Dermis microvascular lymphatic vessel endothelial cell (primary cell): ENCODE measurements around the gene RGS3. TPM values are rescaled to one million over a fixed set of nuclear protein-coding genes. Genes with fewer than 3 reads are reported as not detected.

Source experiments
- DNase-seq, 2 donors: peaks; one replicate each; pipeline versions ENCODE4 v3.0.0 to v3.0.0-alpha.2; 2010; ENCODE audit warnings: low read depth in 2 of 2
- total RNA-seq: library from RNA; depleted of rRNA; stranded (reverse); fragments of >200 nt; gene quantifications from 2 replicates; pipeline ENCODE4 v1.2.1, GENCODE V29; 2014

Gene RGS3
- total RNA-seq, 1 donor from 2014 or later: 180 TPM

GRCh38 chr9:113465599-113466140 is 2.1 kb downstream of the RGS3 start:
- no peak for DNase-seq

- DNase-seq: no peak
Observed at GRCh38 chr9:113467183-113467582, 3.7 kb downstream of the RGS3 start.

DNA sequence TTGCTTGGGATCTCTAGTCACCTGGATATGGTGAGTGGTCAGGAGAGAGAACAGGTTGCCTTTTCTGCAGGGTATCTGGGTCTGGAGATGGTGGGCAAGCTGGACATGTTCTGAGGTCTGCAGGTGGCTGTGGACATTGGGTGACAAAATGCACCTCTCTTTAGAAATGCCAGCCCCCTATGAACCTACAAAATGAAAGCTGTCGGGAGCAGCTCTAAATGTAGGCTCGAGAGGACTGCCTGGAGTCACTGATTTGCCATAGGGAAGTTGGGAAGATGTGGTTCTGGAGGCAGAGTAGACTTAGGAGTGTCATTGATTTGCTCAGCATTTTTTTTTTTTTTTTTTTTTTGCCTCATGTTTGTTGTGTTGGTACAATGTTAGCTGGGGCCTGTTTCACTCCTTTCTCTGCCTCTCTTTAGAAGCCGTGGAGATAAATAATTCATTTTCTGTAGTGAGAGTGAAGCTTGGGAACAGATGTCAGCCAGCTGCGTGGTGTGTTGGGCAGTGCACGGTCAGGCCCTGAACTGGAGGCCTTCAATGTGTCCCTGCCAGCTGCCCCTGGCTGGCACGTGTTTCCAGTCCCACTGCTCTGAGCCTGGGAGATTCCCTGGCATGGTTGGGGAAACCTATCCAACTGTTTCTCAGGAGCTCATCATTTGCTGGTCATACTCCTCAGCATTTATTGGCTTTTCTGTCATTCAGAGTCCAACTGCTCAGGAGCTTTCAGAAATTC is 5.4 kb downstream of the RGS3 start:
- no peak for DNase-seq

- DNase-seq: no peak
Observed at GRCh38 chr9:113471143-113471542, 7.6 kb downstream of the RGS3 start.

GRCh38 chr9:113471566-113471965 is 8.0 kb downstream of the RGS3 start:
- no peak for DNase-seq

DNA sequence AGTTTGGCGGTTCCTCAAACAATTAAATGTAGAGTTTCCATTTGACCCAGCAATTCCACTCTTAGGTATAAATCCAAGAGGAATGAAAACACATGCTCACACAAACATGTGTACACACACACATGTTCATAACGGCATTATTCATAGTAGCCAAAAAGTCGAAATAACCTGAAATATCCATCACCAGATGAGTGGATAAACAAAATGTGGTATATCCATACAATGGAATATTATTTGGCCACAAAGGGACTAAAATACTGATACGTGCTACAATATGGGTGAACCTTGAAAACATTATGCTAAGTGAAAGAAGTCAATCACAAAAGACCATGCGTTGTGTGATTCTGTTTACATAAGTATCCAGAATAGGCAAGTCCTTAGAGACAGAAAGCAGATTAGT is 8.7 kb downstream of the RGS3 start:
- DNase-seq: no peak

GRCh38 chr9:113474360-113475028 is 11.0 kb downstream of the RGS3 start:
- no peak for DNase-seq

DNA sequence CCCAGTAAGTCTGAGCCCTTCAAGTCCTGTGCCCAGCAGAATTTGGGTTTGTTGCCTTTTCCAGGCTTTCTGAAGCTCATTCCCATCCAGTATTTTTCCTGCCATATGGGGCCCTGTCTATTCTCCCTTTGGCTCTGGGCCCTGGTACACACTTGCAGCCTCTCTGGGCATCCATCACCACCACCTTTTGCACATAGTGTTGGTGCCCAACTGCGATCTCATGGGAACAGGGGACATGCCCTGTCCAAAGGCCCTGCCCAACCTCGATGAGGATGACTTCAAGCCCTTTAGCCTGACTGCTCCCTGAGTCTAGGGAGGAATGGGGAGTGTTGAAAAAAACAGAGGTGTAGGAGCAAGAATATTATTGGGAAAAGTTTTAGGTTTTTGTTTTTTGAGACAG is 11.5 kb downstream of the RGS3 start:
- no peak for DNase-seq

DNA sequence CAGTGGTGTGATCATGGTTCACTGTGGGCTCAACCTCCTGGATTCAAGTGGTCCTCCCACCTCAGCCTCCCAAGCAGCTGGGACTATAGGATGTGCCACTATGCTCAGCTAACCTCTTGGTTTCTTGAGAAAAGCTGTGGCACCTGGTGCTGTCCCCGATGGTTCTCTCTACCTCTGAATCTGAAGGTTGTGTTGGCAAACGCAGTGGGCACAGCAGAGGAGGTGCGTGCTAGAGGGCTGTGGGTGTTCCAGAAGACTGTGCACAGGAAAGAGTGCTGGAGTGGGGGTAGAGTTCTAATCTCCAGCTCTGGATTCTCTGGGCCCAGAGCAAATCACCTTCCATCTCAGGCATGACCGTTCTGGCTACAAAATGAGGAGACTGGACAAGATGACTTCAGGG is 12.5 kb downstream of the RGS3 start:
- DNase-seq: no peak

- DNase-seq: no peak
Observed at GRCh38 chr9:113476511-113476916, 13.0 kb downstream of the RGS3 start.

- DNase-seq: no peak
Observed at GRCh38 chr9:113477058-113477457, 13.5 kb downstream of the RGS3 start.

DNA sequence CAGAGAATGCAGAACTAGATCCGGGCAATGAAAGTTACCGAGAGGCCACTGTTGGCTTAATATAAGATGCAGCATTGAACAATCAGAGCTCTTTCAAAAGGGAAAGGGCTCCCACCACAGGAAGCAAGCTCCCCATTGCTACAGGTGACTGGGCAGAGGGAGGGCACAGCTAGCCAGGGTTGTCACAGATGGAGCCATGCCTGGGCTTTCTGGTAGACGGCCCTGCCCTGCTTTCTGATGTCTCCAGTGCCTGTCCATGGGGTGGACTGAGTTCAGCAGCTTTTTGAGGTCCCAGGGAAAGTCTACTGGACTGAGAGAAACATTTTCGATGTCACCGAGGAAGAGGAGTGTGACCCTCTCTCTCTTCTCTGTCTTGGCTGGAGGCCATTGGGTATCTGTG is 14.1 kb downstream of the RGS3 start:
- DNase-seq: no peak

DNA sequence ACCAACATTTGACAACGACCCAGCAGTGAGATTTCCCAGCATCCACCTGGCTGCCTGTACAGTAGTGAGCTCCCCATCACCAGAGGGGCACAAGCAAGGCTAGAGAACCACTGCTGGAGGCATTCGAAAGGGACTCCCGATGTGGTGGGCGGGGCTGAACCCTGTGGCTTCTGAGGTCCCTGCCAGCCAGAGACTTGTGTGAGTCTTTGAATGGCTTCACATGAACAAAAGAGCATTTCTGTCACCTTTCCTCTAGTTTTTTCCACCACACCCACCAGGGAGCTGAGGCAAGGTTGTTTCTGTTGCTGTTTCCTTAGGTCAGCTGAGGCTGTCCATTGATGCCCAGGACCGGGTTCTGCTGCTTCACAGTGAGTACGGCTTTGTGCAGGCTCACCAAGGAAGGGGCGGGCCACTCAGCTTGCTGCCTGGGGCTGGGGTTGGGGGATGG is 15.7 kb downstream of the RGS3 start:
- DNase-seq: no peak

GRCh38 chr9:113480612-113481011 is 17.1 kb downstream of the RGS3 start:
- DNase-seq: no peak

DNA sequence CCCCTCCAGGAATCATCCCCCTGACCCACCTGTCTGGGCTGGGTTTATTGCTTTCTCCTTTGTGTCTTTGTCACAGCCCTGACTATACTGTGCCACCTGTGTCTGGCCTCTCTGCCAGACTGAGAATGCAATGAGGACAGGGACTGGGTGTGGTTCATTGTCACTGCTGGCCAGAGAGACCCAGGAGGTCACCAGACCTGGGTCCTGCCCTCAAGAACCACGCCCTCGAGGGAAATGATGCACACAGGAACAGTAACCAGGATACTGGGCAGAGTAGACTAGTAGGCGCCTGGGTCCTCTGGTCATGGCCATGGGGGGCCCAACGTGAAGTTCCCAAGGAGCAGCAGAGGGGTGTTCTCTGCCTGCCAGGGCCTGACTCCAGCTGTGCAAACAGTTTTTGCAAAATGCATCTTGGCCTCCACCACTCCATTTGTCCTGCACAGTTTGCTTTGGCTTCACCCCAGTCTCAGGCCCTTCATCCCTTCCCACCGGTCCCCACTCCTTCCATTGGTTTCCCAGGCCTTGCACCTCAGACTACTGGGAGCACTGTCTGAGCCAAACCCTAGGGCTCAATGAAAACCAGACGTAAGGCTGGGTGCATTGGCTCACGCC is 17.8 kb downstream of the RGS3 start:
- no peak for DNase-seq

DNA sequence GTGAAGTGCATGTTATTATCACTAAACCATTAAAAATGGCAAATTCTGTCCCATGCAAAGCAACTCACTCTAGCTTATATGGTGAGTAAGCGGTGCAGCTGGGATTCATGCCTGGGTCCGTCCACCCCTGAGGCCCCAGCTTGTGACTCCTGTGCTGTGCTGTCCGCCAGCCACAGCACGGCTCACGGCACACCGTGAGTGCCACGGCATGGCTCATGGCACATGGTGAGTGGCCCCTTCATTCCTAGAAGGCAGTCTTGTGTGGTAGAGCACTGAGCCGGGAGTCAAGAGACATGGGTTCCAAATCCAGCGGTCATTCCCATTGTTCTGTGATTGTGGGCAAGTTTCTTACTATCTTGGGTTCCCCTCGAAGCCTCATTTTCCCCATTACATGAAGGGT is 18.8 kb downstream of the RGS3 start:
- DNase-seq: no peak

DNA sequence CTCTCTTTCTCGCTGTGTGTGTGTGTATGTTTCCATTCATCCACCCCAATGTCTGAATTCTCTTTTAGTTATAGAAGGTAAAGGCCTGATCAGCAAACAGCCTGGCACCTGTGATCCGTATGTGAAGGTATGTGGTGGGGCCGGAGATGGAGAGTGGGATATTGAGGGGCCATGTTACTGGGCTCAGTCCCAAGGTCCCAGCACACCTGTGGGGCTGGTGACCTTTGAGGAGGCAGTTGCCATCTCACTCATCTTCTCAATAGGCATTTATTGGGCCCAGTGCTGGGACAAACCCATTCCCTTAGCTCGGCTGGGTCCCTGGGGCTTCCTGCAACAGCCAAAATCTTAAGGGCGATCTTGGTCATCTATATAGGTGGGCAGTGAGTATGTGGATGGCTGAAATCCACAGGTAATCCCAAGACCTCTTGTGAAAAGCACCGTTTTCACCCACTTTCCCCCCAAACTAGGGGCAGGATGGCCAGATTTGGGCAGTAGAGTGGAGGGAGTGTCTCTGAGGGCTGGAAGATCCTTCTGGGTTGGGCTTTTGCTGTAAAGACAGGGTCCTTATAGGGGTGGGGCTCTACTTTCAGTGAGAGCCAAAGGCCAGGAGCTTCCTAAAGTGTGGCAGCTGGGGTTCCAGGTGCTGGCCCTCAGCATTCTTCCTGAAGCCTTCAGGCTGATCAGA is 19.6 kb downstream of the RGS3 start:
- no peak for DNase-seq

DNA sequence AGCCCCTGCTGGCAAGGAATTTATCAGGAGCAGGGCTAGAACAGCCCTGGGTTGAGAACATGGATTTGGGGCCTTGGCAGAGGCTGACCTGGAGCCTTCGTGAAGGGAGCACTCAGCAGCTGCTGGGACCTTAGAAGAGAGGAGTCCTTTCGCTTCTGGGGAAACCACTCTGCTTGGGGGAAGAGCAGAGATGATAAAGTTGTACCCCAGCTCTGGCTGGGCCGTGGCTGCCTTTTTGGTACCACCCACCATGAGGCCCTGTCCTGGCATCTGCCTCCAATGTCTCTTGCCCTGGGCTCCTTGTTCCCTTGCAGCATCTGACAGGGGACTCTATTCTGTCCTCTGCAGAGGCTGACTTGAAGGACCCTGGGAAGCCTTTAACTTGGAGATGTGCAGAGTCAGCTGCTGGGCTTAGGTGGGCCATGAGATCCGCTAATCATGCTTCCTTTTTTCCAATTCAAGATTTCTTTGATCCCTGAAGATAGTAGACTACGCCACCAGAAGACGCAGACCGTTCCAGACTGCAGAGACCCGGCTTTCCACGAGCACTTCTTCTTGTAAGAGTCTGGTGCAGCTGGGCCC is 20.2 kb downstream of the RGS3 start:
- no peak for DNase-seq

DNA sequence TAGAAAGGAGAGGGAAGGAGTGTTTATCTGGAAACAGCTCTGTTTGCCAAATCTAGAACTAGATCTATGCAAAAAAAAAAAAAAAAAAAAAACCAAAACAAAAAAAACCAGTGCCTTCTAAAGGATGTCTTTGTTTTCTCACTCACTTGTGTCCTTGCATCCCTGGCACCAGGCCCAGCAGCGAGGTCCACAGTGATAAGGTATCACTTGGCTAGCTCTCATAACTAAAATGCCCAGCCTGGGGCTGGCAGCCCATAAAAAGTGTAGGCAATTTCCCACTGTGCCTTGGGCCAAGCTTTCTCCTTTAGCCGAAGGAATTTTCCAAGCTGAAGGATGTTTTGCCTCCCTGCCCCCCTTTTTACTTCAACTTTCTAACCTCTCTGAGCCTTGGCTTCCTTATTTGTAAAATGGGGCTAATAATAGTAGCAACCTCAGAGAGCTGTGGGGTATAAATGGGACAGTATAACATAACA is 20.8 kb downstream of the RGS3 start:
- DNase-seq: peak in 1 of 2 donors; percentile 96

GRCh38 chr9:113485761-113486115 is 22.2 kb downstream of the RGS3 start:
- DNase-seq: no peak

DNA sequence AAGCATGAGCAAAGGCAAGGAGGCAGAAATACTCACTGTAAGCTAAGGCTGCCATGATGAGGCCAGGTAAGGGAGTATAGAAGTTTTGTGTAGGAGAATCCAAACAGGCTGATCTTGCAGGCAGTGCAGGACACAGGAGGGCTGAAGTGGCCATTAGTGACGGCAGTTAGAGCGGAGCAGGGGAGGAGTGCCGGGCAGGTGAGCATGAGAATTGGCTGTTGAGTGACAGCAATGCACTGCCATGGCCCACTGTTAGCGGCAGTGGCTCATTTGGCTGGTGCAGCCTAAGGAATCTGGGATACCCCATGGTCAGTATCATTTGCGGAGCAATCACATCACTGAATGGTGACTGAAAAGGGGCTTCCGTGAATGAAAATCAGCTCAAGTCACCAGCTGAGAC is 22.8 kb downstream of the RGS3 start:
- no peak for DNase-seq

GRCh38 chr9:113488071-113488470 is 24.5 kb downstream of the RGS3 start:
- DNase-seq: no peak
